Neural cell (in vitro differentiated cells): Measurements from ENCODE around the gene SORCS1. TPM values are rescaled to one million over a fixed set of nuclear protein-coding genes. Genes with fewer than 3 reads are reported as not detected.
A peak's percentile ranks its signal among the peaks of the same experiment; 100 is the strongest.

Experiments
- H2AFZ ChIP-seq: fragments of 200-600, 300-800 bp; sonication (generic), shearing (Covaris generic); 2 replicates; pipeline ENCODE4 v1.6.0; 2014; ENCODE audit warnings: low read depth, mild to moderate bottlenecking, antibody characterized with exemption, low read length, moderate library complexity
- H3F3A ChIP-seq: fragments of 200-600 bp; shearing (Covaris generic); 2 replicates; pipeline ENCODE4 v1.6.1; 2016; ENCODE audit warnings: mild to moderate bottlenecking, moderate library complexity, mixed read lengths, antibody characterized with exemption, low read length; ENCODE audit not compliant: insufficient read depth, poor library complexity, severe bottlenecking
- H3K27ac ChIP-seq: fragments of 200-600, 300-800 bp; sonication (generic), shearing (Covaris generic); 2 replicates; pipeline ENCODE4 v1.5.1; 2014; ENCODE audit warnings: mild to moderate bottlenecking, low read length, moderate library complexity
- H3K27me3 ChIP-seq: fragments of 300-800, 200-600 bp; sonication (generic), shearing (Covaris generic); 2 replicates; pipeline ENCODE4 v1.6.0; 2014; ENCODE audit warnings: mild to moderate bottlenecking, low read depth, low read length, moderate library complexity; ENCODE audit not compliant: insufficient read depth
- H3K36me3 ChIP-seq: fragments of 300-800, 200-600 bp; sonication (generic), shearing (Covaris generic); 2 replicates; pipeline ENCODE4 v1.5.1; 2014; ENCODE audit warnings: mild to moderate bottlenecking, antibody characterized with exemption, low read length, moderate library complexity; ENCODE audit not compliant: insufficient read depth
- H3K4me2 ChIP-seq: fragments of 300-800, 200-600 bp; sonication (generic), shearing (Covaris generic); 2 replicates; pipeline ENCODE4 v1.6.0; 2014; ENCODE audit warnings: mild to moderate bottlenecking, low read length
- H3K4me3 ChIP-seq: fragments of 300-800, 200-600 bp; sonication (generic), shearing (Covaris generic); 2 replicates; pipeline ENCODE4 v1.5.1; 2014; ENCODE audit warnings: mild to moderate bottlenecking, low read length, moderate library complexity
- H3K79me2 ChIP-seq: fragments of 200-600 bp; shearing (Covaris generic); replicated peaks from 2 replicates; pipeline ENCODE4 v1.6.0; 2014; ENCODE audit warnings: mild to moderate bottlenecking, low read length, moderate library complexity; ENCODE audit not compliant: insufficient read depth
- H3K9ac ChIP-seq: fragments of 300-800, 200-600 bp; sonication (generic), shearing (Covaris generic); 2 replicates; pipeline ENCODE4 v1.6.1; 2016; ENCODE audit warnings: mild to moderate bottlenecking, low read length, mixed read lengths
- H3K9me2 ChIP-seq: fragments of 200-600 bp; shearing (Covaris generic); 2 replicates; pipeline ENCODE4 v1.6.1; 2016; ENCODE audit warnings: mild to moderate bottlenecking, low read length, mixed read lengths; ENCODE audit not compliant: insufficient read depth
- H3K9me3 ChIP-seq: fragments of 200-600, 300-800 bp; sonication (generic), shearing (Covaris generic); 2 replicates; pipeline ENCODE4 v1.6.1; 2016; ENCODE audit warnings: mild to moderate bottlenecking, mixed run types, low read length, moderate library complexity, mixed read lengths
- H4K20me1 ChIP-seq: fragments of 200-600 bp; shearing (Covaris generic); 2 replicates; pipeline ENCODE4 v1.6.1; 2016; ENCODE audit warnings: mild to moderate bottlenecking, mixed run types; ENCODE audit not compliant: insufficient read depth
- CTCF ChIP-seq: fragments of 450-650 bp; IDR thresholded peaks from 2 replicates; pipeline ENCODE4 v1.5.1; 2014; ENCODE audit warnings: antibody characterized with exemption, mild to moderate bottlenecking, moderate library complexity; ENCODE audit not compliant: poor library complexity, severe bottlenecking
- EP300 ChIP-seq: fragments of 450-650 bp; conservative IDR thresholded peaks from 2 replicates; pipeline ENCODE4 v1.6.1; 2014; ENCODE audit warnings: antibody characterized with exemption, mild to moderate bottlenecking, moderate library complexity; ENCODE audit not compliant: poor library complexity, severe bottlenecking
- EZH2 ChIP-seq: fragments of 200-600, 300-800 bp; shearing (Covaris generic), sonication (generic); IDR thresholded peaks from 2 replicates; pipeline ENCODE4 v1.6.1; 2014; ENCODE audit warnings: antibody characterized with exemption, low read length, borderline replicate concordance, mild to moderate bottlenecking; ENCODE audit not compliant: insufficient read depth, poor library complexity, severe bottlenecking
- MXI1 ChIP-seq: fragments of 450-650 bp; conservative IDR thresholded peaks from 2 replicates; pipeline ENCODE4 v1.6.1; 2014; ENCODE audit warnings: antibody characterized with exemption, mild to moderate bottlenecking; ENCODE audit not compliant: poor library complexity, severe bottlenecking
- POLR2AphosphoS5 ChIP-seq: IDR thresholded peaks from 2 replicates; pipeline ENCODE4 v1.6.1; 2012
- RAD21 ChIP-seq: fragments of 450-650 bp; conservative IDR thresholded peaks from 2 replicates; pipeline ENCODE4 v1.6.1; 2014; ENCODE audit warnings: antibody characterized with exemption, mild to moderate bottlenecking, moderate library complexity
- SMC3 ChIP-seq: fragments of 450-650 bp; conservative IDR thresholded peaks from 2 replicates; pipeline ENCODE4 v1.6.1; 2014; ENCODE audit warnings: antibody characterized with exemption, mild to moderate bottlenecking, moderate library complexity; ENCODE audit not compliant: poor library complexity
- TAF1 ChIP-seq: IDR thresholded peaks from 2 replicates; pipeline ENCODE4 v1.6.1; 2012; ENCODE audit warnings: low read depth
- polyA plus RNA-seq: library from polyadenylated mRNA; depleted of rRNA; stranded (reverse); fragments of >200 nt; gene quantifications from 2 replicates; pipeline ENCODE4 v1.2.3, GENCODE V29; 2014
- TF ChIP-seq, protein P1 (sequence below): IDR thresholded peaks from 2 replicates; pipeline ENCODE4 v1.6.1; 2012; ENCODE audit warnings: borderline replicate concordance

The SORCS1 gene
- polyA plus RNA-seq, 1 donor from 2014 or later = 27.0 TPM

DNA sequence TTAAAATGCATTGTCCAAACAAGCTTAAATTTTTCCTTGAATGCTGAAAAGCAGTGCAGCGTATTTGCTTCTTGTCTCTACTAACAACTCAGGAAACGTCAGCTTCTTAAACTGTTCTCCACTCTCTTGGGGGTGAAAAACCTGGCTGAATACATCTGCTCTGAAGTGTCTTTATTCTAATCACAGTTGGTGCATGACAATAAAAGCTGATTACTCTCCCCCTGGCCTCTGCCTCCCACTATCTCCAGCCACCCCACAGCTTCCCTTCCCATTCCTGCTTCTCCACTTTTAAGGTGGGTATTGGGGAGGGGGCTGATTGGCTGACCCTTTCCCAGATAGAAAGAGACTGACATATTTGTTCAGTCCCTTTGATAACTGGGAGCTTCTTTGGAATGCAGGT, 456.0 kb downstream of the SORCS1 start:
- Histone ChIP-seq H3K79me2 (no peaks in the 10 kb centered on the region), H3K27me3 (no peaks in the 10 kb centered on the region), H2AFZ (no peak overlapping the region), H3K4me3 (peak overlapping the region; percentile 1), H3K36me3 (no peaks in the 10 kb centered on the region), H4K20me1 (no peaks in the 10 kb centered on the region), H3K4me2 (no peak overlapping the region), H3K9me3 (no peaks in the 10 kb centered on the region), H3K27ac (peak overlapping the region; percentile 6), H3K9me2 (no peaks in the 10 kb centered on the region), H3F3A (no peaks in the 10 kb centered on the region), H3K9ac (no peak overlapping the region)
- peak; percentile 9 for TF ChIP-seq POLR2AphosphoS5
- TF ChIP-seq MXI1 = no peak

GRCh38 chr10:106707657-106708056, 456.8 kb downstream of the SORCS1 start:
- Histone ChIP-seq H3K4me3 (no peak overlapping the region), H3K36me3 (no peaks in the 10 kb centered on the region), H3F3A (no peaks in the 10 kb centered on the region), H3K9me2 (no peaks in the 10 kb centered on the region), H4K20me1 (no peaks in the 10 kb centered on the region), H3K27me3 (no peaks in the 10 kb centered on the region), H2AFZ (no peak overlapping the region), H3K9ac (no peak overlapping the region), H3K27ac (no peak overlapping the region), H3K79me2 (no peaks in the 10 kb centered on the region), H3K4me2 (no peak overlapping the region), H3K9me3 (no peaks in the 10 kb centered on the region)
- TF ChIP-seq EZH2 = no peak
- TF ChIP-seq RAD21 = no peak
- TF ChIP-seq TAF1 = no peak
- no peak for TF ChIP-seq EP300
- TF ChIP-seq POLR2AphosphoS5 = no peak
- TF ChIP-seq MXI1 = no peak
- TF ChIP-seq CTCF = no peak
- TF ChIP-seq, protein P1, sequence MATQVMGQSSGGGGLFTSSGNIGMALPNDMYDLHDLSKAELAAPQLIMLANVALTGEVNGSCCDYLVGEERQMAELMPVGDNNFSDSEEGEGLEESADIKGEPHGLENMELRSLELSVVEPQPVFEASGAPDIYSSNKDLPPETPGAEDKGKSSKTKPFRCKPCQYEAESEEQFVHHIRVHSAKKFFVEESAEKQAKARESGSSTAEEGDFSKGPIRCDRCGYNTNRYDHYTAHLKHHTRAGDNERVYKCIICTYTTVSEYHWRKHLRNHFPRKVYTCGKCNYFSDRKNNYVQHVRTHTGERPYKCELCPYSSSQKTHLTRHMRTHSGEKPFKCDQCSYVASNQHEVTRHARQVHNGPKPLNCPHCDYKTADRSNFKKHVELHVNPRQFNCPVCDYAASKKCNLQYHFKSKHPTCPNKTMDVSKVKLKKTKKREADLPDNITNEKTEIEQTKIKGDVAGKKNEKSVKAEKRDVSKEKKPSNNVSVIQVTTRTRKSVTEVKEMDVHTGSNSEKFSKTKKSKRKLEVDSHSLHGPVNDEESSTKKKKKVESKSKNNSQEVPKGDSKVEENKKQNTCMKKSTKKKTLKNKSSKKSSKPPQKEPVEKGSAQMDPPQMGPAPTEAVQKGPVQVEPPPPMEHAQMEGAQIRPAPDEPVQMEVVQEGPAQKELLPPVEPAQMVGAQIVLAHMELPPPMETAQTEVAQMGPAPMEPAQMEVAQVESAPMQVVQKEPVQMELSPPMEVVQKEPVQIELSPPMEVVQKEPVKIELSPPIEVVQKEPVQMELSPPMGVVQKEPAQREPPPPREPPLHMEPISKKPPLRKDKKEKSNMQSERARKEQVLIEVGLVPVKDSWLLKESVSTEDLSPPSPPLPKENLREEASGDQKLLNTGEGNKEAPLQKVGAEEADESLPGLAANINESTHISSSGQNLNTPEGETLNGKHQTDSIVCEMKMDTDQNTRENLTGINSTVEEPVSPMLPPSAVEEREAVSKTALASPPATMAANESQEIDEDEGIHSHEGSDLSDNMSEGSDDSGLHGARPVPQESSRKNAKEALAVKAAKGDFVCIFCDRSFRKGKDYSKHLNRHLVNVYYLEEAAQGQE = no peak
- no peak for TF ChIP-seq SMC3

DNA sequence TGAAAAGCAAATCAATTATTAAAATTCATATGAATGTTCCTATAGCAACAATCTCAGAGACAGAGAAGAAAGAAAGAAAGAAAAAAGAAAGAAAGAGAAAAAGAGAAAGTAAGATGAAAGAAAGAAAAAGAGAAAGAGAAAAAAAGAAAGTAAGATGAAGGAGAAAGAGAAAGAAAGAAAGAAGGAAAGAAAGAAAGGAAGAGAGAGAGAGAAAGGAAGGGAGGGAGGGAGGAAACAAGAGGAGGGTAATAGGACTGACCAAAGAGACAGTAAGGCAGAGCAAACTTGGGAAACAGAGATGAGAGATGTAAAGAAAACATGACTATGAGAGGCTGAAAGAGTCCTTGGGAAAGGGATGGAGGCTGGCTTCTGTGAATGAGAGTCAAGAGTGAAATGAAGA, 458.4 kb downstream of the SORCS1 start:
- no peaks in the 10 kb centered on the region for H4K20me1 ChIP-seq
- H3F3A ChIP-seq = no peaks in the 10 kb centered on the region
- H3K9ac ChIP-seq = no peak overlapping the region
- no peaks in the 10 kb centered on the region for H3K79me2 ChIP-seq
- H3K9me3 ChIP-seq = no peaks in the 10 kb centered on the region
- no peaks in the 10 kb centered on the region for H3K9me2 ChIP-seq
- no peak overlapping the region for H3K4me2 ChIP-seq
- no peak overlapping the region for H3K4me3 ChIP-seq
- TF ChIP-seq, protein P1 = no peak
- TF ChIP-seq EZH2 (no peak), POLR2AphosphoS5 (no peak), TAF1 (no peak), SMC3 (no peak), MXI1 (no peak), CTCF (no peak), EP300 (no peak), RAD21 (no peak)
- H3K27ac ChIP-seq = no peak overlapping the region
- H3K27me3 ChIP-seq = no peaks in the 10 kb centered on the region
- no peak overlapping the region for H2AFZ ChIP-seq
- no peaks in the 10 kb centered on the region for H3K36me3 ChIP-seq
